Right lobe of liver (tissue), 6 donors: ENCODE results near the gene RBM14. TPM values are rescaled to one million over a fixed set of nuclear protein-coding genes. Genes with fewer than 3 reads are reported as not detected.
"Not testable (repeated sequence)": the region's sequence is repeated elsewhere in the genome, so short reads cannot be mapped to it uniquely, and the experiment has no call there.

Source experiments
- ATAC-seq, 4 donors: fragments of 200-7000 bp; cut with Tn5 transposase; one replicate each; pipeline ENCODE4 v1.9.1; 2020; ENCODE audit warnings: mild to moderate bottlenecking in 4 of 4, moderate library complexity in 4 of 4
- DNase-seq, 3 donors: peaks; one replicate each; pipeline ENCODE4 v3.0.0-alpha.2; 2020
- H3K27ac ChIP-seq, 3 donors: fragments of 200-600 bp; one replicate each; pipeline ENCODE4 v1.8.0; 2022
- H3K27me3 ChIP-seq, 2 donors: fragments of 200-600 bp; one replicate each; pipeline ENCODE4 v1.8.0; 2022
- H3K36me3 ChIP-seq, 4 donors: fragments of 200-600 bp; sonication (generic) in 1 of 4; one replicate each; pipeline versions ENCODE4 v1.5.1 to v1.8.0; 2017 to 2022; ENCODE audit warnings: control low read depth in 1 of 4
- H3K4me1 ChIP-seq, 4 donors: fragments of 200-600 bp; sonication (generic) in 1 of 4; one replicate each; pipeline versions ENCODE4 v1.5.1 to v1.8.0; 2017 to 2022; ENCODE audit warnings: control low read depth in 1 of 4
- H3K4me3 ChIP-seq, 3 donors: fragments of 200-600 bp; one replicate each; pipeline ENCODE4 v1.8.0; 2022
- H3K9me3 ChIP-seq, 4 donors: fragments of 200-600 bp; sonication (generic) in 1 of 4; one replicate each; pipeline versions ENCODE4 v1.5.1 to v1.8.0; 2017 to 2022; ENCODE audit warnings: control low read depth in 1 of 4
- CTCF ChIP-seq, 4 donors: fragments of 200-600 bp in 3 of 4; fragments of 450-650 bp in 1 of 4; IDR thresholded peaks; one replicate each; pipeline versions ENCODE4 v1.5.1 to v1.8.0; 2016 to 2022; ENCODE audit warnings: antibody characterized with exemption in 4 of 4, mild to moderate bottlenecking in 2 of 4
- POLR2A ChIP-seq: fragments of 450-650 bp; IDR thresholded peaks from one replicate; pipeline ENCODE4 v1.6.1; 2017; ENCODE audit warnings: antibody characterized with exemption, mild to moderate bottlenecking
- WGBS: methylation state at CpG from one replicate; pipeline ENCODE4 v1.1.6; 2018; ENCODE audit warnings: low coverage, low lambda C conversion rate; ENCODE audit not compliant: insufficient coverage; ENCODE audit errors: missing lambda C conversion rate; 5-methylcytosine and 5-hydroxymethylcytosine counted together
- intact Hi-C, 2 donors: fragments of 100-400 bp; cut with DNase I; formaldehyde crosslinking; loops; one replicate each; pipeline versions ENCODE4 v1.11.2 to v1.14.1; 2022
- total RNA-seq, 6 experiments: library from RNA; depleted of rRNA in 2 of 6; stranded (reverse); fragments of >200 nt in 2 of 6; fragmentation: NEBNext Ultra II Directional in 3 of 6; extraction: Animal tissue kit (Norgen Biotek cat#: 25700) in 3 of 6; gene quantifications; one replicate each; pipeline versions ENCODE4 v1.1.0 to v1.2.4, GENCODE V29; 2016 to 2023
- donor health status: DM: no; HTN: yes; CAD: no.
- donor health status: DM: no; HTN: no; CAD: no.
- donor health status: DM: no; HTN: no; CAD: no.
- donor health status: DM: no; HTN: yes; CAD: no.
- donor health status: DM: no; HTN: yes; CAD: no.

The RBM14 gene
- total RNA-seq, 6 experiments from 2014 or later = 25.1 to 63.7 (median 27.4) TPM

- intact Hi-C loops = loop anchor here in 1 of 2 donors (5.0 kb wide), 1 partner anchor 101 kb away; no protein-coding TSS in a partner anchor
- no peaks in the 10 kb centered on the region for H3K9me3 ChIP-seq
- no peak overlapping the region for H3K4me3 ChIP-seq
- WGBS = 84% methylated on average over 3 of the region's 3 CpGs
- DNase-seq = no peak
- no peak overlapping the region for H3K27ac ChIP-seq
- peaks cover 0 to 7% (median 0%) of the 10 kb centered on the region in 4 donors for H3K4me1 ChIP-seq
- no peak for ATAC-seq
- TF ChIP-seq POLR2A = no peak
- no peak for TF ChIP-seq CTCF (IDR thresholded peaks at IDR 0.05)
- no peaks in the 10 kb centered on the region for H3K27me3 ChIP-seq
- H3K36me3 ChIP-seq = no peaks in the 10 kb centered on the region
These were observed 35.2 kb upstream of the RBM14 start for GRCh38 chr11:66581261-66581660.

- intact Hi-C loops = loop anchor here in 1 of 2 donors (5.0 kb wide), 1 partner anchor 100 kb away; no protein-coding TSS in a partner anchor
- not testable (repeated sequence) for H3K4me1 ChIP-seq, ATAC-seq, H3K27ac ChIP-seq, H3K4me3 ChIP-seq, H3K27me3 ChIP-seq, DNase-seq, H3K9me3 ChIP-seq, H3K36me3 ChIP-seq
- 76% methylated on average over 3 of the region's 3 CpGs for WGBS
These were observed 33.8 kb upstream of the RBM14 start for GRCh38 chr11:66582565-66583147.

GRCh38 chr11:66585447-66585846 is 31.0 kb upstream of the RBM14 start:
- H3K4me3 ChIP-seq, DNase-seq, H3K27ac ChIP-seq, H3K27me3 ChIP-seq, H3K36me3 ChIP-seq, intact Hi-C loops, H3K4me1 ChIP-seq, H3K9me3 ChIP-seq, ATAC-seq: not testable (repeated sequence)
- WGBS = no CpG with 5 or more reads among the region's 1 CpG

GRCh38 chr11:66586136-66586535 is 30.3 kb upstream of the RBM14 start:
- Histone ChIP-seq H3K27me3 (no peaks in the 10 kb centered on the region), H3K9me3 (no peaks in the 10 kb centered on the region), H3K4me3 (no peak overlapping the region), H3K36me3 (no peaks in the 10 kb centered on the region), H3K4me1 (peaks cover 0 to 5% (median 0%) of the 10 kb centered on the region in 4 donors), H3K27ac (no peak overlapping the region)
- ATAC-seq (no peak), DNase-seq (no peak)
- intact Hi-C loops = no loop called here
- no peak for TF ChIP-seq CTCF (IDR thresholded peaks at IDR 0.05)
- no peak for TF ChIP-seq POLR2A
- WGBS = 55% methylated on average over 2 of the region's 2 CpGs

- ATAC-seq, H3K4me3 ChIP-seq, intact Hi-C loops, H3K27ac ChIP-seq, H3K36me3 ChIP-seq, H3K9me3 ChIP-seq, H3K27me3 ChIP-seq, DNase-seq: not testable (repeated sequence)
- WGBS = 0% methylated on average over 1 of the region's 2 CpGs
- H3K4me1 ChIP-seq = peaks cover 0 to 26% (median 2%) of the 10 kb centered on the region in 4 donors
These were observed 27.1 kb upstream of the RBM14 start for GRCh38 chr11:66589315-66589714.

- Histone ChIP-seq H3K27me3 (no peaks in the 10 kb centered on the region), H3K9me3 (no peaks in the 10 kb centered on the region), H3K36me3 (no peaks in the 10 kb centered on the region), H3K4me1 (peaks cover 0 to 35% (median 2%) of the 10 kb centered on the region in 4 donors), H3K27ac (no peak overlapping the region), H3K4me3 (no peak overlapping the region)
- intact Hi-C loops = loop anchor here in 1 of 2 donors (5.0 kb wide), 1 partner anchor 87 kb away; the partner anchor contains the start of gene RBM4B
- TF ChIP-seq POLR2A = no peak
- no peak for TF ChIP-seq CTCF (IDR thresholded peaks at IDR 0.05)
- DNase-seq (no peak), ATAC-seq (no peak)
- WGBS = 100% methylated on average over 1 of the region's 7 CpGs
These were observed 26.3 kb upstream of the RBM14 start for GRCh38 chr11:66589996-66590675.
